GM19468 (cell line): ENCODE data around the gene MAP3K1.
"Not testable (repeated sequence)": the region's sequence is repeated elsewhere in the genome, so short reads cannot be mapped to it uniquely, and the experiment has no call there.

Source experiments
- ATAC-seq: cut with Tn5 transposase; IDR thresholded peaks from one replicate; pipeline ENCODE4 v1.9.1; 2021; ENCODE audit warnings: mild to moderate bottlenecking, moderate library complexity, moderate number of reproducible peaks; ENCODE audit not compliant: unreplicated experiment; ENCODE audit errors: extremely low read depth

Gene MAP3K1

DNA sequence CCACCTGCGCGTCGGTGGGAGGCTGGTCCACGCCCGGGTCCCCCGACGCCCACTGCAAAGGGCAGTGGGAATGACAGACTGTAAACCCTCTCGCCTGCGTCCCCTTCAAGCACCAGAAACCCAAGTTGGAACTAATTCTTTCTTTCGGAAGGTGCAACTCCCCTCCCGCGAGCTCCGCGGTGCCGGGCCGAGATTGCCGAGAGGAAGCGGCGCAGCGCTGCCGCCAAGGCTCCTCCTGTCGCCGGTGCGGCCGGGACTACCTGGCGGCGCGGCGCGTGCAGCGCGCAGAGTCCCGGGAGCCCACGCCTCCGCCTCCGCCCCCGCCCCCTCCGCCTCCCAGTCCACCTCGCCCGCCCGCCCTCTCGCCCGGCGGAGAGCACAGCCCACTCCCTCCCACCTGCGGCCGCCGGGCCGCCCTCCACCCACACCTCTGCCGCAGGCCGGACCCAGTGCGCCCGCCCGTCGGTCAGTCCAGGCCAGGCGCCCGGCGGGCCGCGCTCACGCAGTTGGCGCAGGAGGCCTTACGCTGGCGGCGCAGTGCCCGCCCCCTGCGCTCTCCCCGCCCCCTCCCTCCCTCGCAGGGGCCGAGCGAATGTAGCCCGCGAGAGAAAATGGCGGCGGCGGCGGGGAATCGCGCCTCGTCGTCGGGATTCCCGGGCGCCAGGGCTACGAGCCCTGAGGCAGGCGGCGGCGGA lies at the start of gene MAP3K1:
MAP3K1 (plus strand) TSS at position 587 of the 695 bp plus-strand sequence; CDS start at position 612, 25 bp downstream.
- ATAC-seq: peak; percentile 22

- no peak for ATAC-seq
Observed at GRCh38 chr5:56766926-56767325, 48.4 kb upstream of the MAP3K1 start.

GRCh38 chr5:56769875-56770604 lies 45.3 kb upstream of the MAP3K1 start:
- ATAC-seq: no peak

DNA sequence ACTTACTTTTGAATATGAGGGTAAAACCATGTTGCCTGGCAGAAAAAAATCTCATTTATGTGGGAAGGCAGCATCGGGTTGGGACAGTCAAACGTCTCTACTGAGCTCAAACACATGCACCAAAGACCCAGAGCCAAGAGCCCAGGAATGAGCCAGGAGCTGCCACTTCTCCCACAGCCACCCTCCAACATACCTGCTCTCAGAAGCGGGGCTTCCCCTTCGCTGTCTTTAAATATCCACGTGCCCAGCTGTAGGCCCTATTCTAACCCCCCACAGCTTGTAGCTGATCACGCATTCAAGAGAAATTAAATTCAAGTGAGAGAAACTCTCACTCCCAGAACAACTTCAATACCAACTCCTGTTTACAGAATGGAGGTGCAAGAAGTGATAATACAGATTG lies 42.6 kb upstream of the MAP3K1 start:
- ATAC-seq: no peak

DNA sequence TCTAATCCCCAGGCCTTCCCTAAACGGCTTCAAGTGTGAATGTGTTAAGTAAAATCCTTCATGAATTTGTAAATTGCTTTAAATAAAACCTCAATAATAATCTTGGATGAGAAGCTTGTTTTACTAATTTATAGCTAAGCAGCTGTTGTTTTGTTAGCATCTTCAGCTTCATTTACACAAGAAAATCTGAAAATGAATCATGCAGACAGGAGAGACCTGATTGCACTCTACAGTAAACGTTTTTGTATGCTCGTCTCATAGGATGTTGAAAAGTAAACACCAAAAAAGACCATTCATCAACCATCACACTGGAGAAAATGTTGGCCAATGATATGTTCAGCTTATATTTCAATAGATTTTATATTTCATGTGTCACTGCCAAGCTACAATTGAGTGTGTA lies 40.4 kb upstream of the MAP3K1 start:
- ATAC-seq: no peak

- not testable (repeated sequence) for ATAC-seq
Observed at GRCh38 chr5:56776212-56776846, 39.0 kb upstream of the MAP3K1 start.

DNA sequence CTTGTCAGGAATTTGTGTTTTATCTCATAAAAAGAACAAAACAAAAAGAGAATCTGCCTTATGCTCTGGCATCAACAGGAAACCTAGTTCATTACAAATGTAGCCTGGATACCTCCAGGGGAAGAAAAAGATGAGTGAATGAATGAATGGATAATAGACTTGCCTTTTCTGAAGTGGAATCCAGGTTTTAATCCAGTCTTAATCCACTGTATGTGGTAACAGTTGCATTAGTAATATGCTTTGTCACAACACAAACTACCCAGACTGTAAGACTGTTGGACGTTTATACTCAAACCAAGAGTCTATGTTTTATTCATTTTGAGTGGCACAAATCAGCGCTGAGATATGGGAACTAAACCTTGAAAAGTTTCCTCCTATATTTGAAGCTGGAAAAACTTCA lies 32.1 kb upstream of the MAP3K1 start:
- ATAC-seq: no peak

GRCh38 chr5:56786346-56786745 lies 29.0 kb upstream of the MAP3K1 start:
- ATAC-seq: no peak

DNA sequence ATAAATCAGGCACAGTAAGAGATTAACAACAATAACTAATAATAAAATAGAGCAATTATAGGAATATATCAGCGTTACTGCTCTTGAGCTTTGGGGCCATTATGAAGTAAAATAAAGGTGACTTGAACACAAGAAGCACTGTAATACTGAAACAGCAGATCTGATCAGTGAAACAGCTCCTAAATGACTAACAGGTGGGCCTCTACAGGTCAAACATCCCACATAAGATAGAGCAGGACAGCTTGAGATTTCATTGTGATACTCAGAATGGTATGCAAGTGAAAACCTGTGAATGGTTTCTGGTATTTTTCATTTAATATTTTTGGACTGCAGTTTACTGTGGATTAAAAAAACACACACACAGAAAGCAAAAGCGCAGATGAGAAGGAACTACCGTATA lies 24.0 kb upstream of the MAP3K1 start:
- peak; percentile 35 for ATAC-seq

GRCh38 chr5:56798521-56798920 lies 16.8 kb upstream of the MAP3K1 start:
- ATAC-seq: no peak

GRCh38 chr5:56800186-56800585 lies 15.2 kb upstream of the MAP3K1 start:
- no peak for ATAC-seq

- ATAC-seq: no peak
Observed at GRCh38 chr5:56801256-56801655, 14.1 kb upstream of the MAP3K1 start.

DNA sequence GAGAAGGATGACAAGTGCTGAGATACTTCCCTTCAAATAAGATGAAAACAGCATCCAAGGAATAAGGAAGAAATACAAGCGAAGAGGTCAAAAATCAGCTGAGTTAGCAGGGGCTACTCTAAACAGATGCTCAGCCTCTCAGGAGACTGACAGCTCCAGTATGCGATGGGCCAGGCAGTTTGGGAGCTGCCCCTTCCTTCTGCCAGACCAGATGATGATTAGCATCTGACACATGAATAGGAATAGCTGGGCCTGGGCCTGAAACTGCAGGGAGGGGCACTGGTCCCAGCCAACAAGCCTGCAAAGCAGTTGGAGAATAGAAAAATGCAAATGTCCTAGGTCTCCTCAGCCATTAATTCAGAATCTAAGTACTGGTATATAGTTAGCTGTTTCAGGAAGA lies 13.1 kb upstream of the MAP3K1 start:
- no peak for ATAC-seq

DNA sequence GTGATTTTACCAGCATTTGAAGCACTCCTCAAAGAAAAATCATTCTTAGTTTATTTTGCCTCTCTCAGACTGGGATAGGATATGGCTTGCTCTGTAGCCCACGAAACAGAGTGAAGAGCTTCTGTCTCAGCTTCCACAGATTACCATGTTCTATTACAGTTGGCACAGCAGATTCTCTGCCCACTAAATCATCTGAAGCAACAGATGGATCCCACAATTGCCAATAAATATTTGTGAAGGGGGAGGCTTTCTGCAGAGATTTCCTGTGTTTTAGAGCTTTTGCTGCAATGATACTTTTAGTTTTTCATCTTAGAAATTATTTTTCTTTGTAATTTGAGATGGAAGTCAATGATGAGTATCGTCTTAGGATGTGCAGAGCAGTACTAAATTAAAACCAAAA lies 12.3 kb upstream of the MAP3K1 start:
- ATAC-seq: no peak

DNA sequence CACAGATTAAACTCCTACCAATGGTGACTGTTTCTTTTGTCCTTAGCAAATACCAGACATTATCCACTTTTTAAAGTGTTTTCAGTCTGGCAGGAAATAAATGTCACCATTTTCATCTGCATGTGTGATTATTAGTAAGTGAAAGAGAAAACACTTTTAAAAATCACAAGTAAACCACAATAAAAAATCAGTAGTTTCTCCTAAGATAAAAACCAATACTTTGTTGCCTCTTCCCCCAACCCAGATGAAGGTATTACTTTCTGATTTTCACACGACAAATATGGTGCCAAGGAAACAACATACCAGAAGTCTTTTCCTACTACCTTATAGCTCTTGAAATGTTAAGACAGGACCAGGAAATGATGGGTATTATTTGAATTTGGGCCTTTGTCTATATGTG lies 11.5 kb upstream of the MAP3K1 start:
- ATAC-seq: no peak

- no peak for ATAC-seq
Observed at GRCh38 chr5:56807679-56808078, 7.7 kb upstream of the MAP3K1 start.

- no peak for ATAC-seq
Observed at GRCh38 chr5:56808211-56808610, 7.1 kb upstream of the MAP3K1 start.

- no peak for ATAC-seq
Observed at GRCh38 chr5:56810826-56811225, 4.5 kb upstream of the MAP3K1 start.

DNA sequence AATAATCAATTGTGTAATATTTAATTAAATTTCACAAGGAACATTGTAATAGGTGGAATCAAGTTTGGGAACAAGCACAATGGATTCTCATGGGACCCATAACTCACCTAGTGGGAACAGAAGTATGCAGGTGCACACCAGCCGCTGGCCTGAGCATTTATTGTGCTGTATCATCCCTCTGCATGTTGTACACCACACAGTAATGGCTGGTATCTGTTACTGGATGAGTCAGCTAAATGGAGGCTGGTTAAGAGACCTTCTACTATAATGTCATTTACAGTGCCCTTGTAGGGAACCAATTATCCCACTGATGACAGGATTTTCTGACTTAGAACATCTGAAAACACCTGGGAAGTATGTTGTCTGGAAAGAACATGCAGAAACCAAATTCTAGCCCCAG lies 3.2 kb upstream of the MAP3K1 start:
- ATAC-seq: no peak

DNA sequence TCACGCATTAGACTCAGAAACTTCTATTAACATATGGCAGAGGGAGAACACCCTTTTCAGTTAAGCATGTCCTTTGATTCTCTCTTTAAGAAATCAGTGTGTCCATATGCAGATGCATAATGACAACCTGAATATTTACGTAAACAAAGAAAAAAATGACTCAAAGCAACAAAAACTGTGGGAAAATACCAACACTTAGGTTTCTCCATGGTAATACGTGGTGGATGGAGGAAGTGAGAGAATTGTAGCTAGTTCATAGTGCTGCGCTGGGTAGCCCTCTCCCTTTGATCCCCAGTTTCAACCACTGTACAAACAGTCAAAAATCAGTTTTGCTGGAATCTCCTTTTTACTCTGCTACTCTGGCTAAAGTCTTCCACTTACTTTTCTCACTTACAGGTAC lies 2.0 kb upstream of the MAP3K1 start:
- no peak for ATAC-seq

DNA sequence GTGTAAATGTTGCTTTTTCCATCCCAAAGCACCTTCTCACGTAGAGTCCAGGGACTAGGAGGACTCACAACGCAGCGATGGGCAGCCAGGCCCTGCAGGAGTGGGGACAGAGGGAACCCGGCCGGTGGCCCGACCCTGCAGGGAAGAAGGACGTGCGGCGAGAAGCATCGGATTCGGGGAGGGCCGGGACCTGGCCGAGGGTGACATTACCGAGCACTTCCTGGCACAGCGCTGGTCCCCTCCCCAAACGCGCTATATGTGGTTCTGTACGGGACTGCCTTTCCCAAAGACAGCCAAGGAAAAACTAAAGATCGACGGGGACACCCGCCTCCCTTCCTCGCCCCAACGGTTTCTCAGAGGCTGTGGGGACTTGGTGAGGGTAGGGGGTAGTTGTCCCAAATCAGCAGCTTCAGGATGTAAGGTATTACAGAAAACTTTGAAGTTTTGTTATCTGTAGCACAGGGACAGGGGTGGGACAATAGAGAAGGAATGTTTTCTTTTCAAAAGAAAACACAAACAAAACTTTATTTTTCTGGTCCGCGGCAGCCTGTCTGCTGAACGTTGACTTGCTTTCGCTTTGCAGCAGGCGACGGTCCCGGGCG lies 887 bp upstream of the MAP3K1 start:
- ATAC-seq: no peak
